Pancreas (tissue), 10 donors: ENCODE results near the gene NUP205. TPM values are rescaled to one million over a fixed set of nuclear protein-coding genes. Genes with fewer than 3 reads are reported as not detected.
"Not testable (repeated sequence)": the region's sequence is repeated elsewhere in the genome, so short reads cannot be mapped to it uniquely, and the experiment has no call there.

Experiments used
- ATAC-seq, 4 donors: fragments of 200-7000 bp; cut with Tn5 transposase; one replicate each; pipeline versions ENCODE4 v1.8.0 to v1.9.1; 2020; ENCODE audit warnings: mild to moderate bottlenecking in 4 of 4, moderate library complexity in 4 of 4
- DNase-seq, 6 donors: peaks; one replicate each; pipeline ENCODE4 v3.0.0-alpha.2; 2020
- FAIRE-seq: peaks from 2 replicates; lab custom pipeline; 2012; peaks lifted over from hg19 to GRCh38; lab: Jason Lieb, UNC
- H3K27ac ChIP-seq, 4 donors: fragments of 200-600 bp; sonication (generic); 1 replicate in 3 of 4; 2 replicates in 1 of 4; pipeline versions ENCODE4 v1.5.0 to v1.8.0; 2020
- H3K27me3 ChIP-seq, 4 donors: fragments of 200-600 bp; one replicate each; pipeline ENCODE4 v1.8.0; 2021
- H3K36me3 ChIP-seq, 3 donors: fragments of 200-600 bp; sonication (generic) in 1 of 3; one replicate each; pipeline versions ENCODE4 v1.5.0 to v1.8.0; 2020 to 2021
- H3K4me1 ChIP-seq, 3 donors: fragments of 200-600 bp; one replicate each; pipeline ENCODE4 v1.8.0; 2021
- H3K4me3 ChIP-seq, 4 donors: fragments of 200-600 bp; sonication (generic) in 2 of 4; one replicate each; pipeline versions ENCODE4 v1.5.0 to v1.8.0; 2020 to 2021
- H3K9me3 ChIP-seq, 4 donors: fragments of 200-600 bp; one replicate each; pipeline ENCODE4 v1.8.0; 2021
- WGBS, 2 donors: extraction: QIAGEN DNeasy Blood & Tissue Kit; methylation state at CpG; one replicate each; pipeline ENCODE4 v1.1.7; 2013; 5-methylcytosine and 5-hydroxymethylcytosine counted together
- intact Hi-C, 3 donors: fragments of 100-400 bp; cut with DNase I; formaldehyde crosslinking; loops; one replicate each; pipeline versions ENCODE4 v1.11.1 to v1.14.2; 2022
- polyA plus RNA-seq, 2 donors: library from polyadenylated mRNA; stranded (reverse); fragments of 200-250 nt; gene quantifications; one replicate each; pipeline ENCODE4 v1.2.3, GENCODE V29; 2013
- total RNA-seq, 6 donors: library from RNA; stranded (reverse); fragmentation: NEBNext Ultra II Directional in 4 of 6; extraction: Animal tissue kit (Norgen Biotek cat#: 25700) in 4 of 6; gene quantifications; one replicate each; pipeline versions ENCODE4 v1.2.1 to v1.2.4, GENCODE V29; 2021 to 2023
- TF ChIP-seq, protein P1 (sequence below), 4 donors: fragments of 200-600 bp; sonication (generic) in 3 of 4; IDR thresholded peaks; one replicate each; pipeline versions ENCODE4 v1.5.0 to v1.8.0; 2021; ENCODE audit warnings: antibody characterized with exemption in 4 of 4
- donor health status: healthy with polysubstance abuse.
- donor health status: DM: no; HTN: no; CAD: no; lungs with moderate emphysema.
- donor health status: DM: no; HTN: no; CAD: no.
- donor health status: control.
- donor health status: control.
- donor health status: Bipolar disorder and iron deficiency.
- donor health status: DM: yes; HTN: yes; CAD: no.
- donor health status: DM: no; HTN: no; CAD: no.
- donor health status: DM: no; HTN: no; CAD: no.
- donor health status: DM: yes; HTN: yes; CAD: no.

Gene NUP205
- total and polyA plus RNA-seq, 8 donors = 8.7 to 23.7 (median 14.5) TPM

DNA sequence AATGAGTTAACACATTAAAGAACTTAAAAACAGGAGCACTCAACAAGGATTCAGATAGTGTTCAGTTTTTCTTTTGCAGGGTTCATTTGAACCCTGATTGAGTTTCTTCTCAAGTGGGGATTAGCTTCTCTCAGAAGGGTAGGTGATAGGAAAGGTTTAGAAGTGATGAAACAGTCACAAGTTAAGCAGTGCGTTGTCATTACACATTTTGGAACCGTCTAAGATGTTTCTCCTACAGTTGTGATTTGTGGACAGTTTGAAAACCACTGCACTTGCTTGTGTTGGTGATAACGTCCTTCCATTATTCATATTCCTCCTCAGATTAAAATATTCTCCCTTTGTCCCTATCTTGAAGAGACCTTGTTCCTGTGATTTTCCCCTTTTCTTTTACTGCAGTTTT is 107.3 kb downstream of the NUP205 start:
- DNase-seq (no peak), ATAC-seq (no peak), FAIRE-seq (no peak)
- TF ChIP-seq, protein P1, sequence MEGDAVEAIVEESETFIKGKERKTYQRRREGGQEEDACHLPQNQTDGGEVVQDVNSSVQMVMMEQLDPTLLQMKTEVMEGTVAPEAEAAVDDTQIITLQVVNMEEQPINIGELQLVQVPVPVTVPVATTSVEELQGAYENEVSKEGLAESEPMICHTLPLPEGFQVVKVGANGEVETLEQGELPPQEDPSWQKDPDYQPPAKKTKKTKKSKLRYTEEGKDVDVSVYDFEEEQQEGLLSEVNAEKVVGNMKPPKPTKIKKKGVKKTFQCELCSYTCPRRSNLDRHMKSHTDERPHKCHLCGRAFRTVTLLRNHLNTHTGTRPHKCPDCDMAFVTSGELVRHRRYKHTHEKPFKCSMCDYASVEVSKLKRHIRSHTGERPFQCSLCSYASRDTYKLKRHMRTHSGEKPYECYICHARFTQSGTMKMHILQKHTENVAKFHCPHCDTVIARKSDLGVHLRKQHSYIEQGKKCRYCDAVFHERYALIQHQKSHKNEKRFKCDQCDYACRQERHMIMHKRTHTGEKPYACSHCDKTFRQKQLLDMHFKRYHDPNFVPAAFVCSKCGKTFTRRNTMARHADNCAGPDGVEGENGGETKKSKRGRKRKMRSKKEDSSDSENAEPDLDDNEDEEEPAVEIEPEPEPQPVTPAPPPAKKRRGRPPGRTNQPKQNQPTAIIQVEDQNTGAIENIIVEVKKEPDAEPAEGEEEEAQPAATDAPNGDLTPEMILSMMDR (IDR thresholded peaks at IDR 0.05) = no peak
- Histone ChIP-seq H3K27ac (no peak overlapping the region), H3K36me3 (no peaks in the 10 kb centered on the region), H3K27me3 (no peaks in the 10 kb centered on the region), H3K9me3 (no peaks in the 10 kb centered on the region), H3K4me1 (peaks cover 0 to 11% (median 4%) of the 10 kb centered on the region in 3 donors), H3K4me3 (no peak overlapping the region)
- intact Hi-C loops = no loop called here
- WGBS, 2 donors = 64 to 75% methylated on average over 3 of the region's 3 CpGs

GRCh38 chr7:135666156-135666555 is 108.4 kb downstream of the NUP205 start:
- H3K27ac ChIP-seq = no peak overlapping the region
- H3K27me3 ChIP-seq = no peaks in the 10 kb centered on the region
- ATAC-seq = no peak
- H3K4me3 ChIP-seq = no peak overlapping the region
- intact Hi-C loops = no loop called here
- DNase-seq = no peak
- no peaks in the 10 kb centered on the region for H3K9me3 ChIP-seq
- TF ChIP-seq, protein P1 (IDR thresholded peaks at IDR 0.05) = no peak
- no peak for FAIRE-seq
- no peaks in the 10 kb centered on the region for H3K36me3 ChIP-seq
- 85 to 93% methylated on average over 11 of the region's 11 CpGs for WGBS, 2 donors
- H3K4me1 ChIP-seq = peaks cover 0 to 11% (median 4%) of the 10 kb centered on the region in 3 donors

DNA sequence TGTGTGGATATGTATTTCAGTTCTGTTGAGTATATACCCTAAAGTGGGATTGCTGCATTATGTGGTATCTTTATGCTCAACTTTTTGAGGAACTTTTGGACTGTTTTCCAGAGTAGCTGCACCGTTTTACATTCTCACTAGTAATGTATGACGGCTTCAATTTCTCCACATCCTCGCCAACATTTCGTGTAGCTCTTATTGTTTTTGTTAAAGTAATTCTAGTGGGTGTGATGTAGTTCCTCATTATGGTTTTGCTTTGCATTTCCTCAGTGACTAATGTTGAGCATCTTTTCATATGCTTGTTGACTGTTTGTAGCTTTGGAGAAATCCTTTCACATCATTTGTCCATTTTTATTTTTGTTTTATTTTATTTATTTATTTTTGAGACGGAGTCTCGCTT is 109.1 kb downstream of the NUP205 start:
- DNase-seq (no peak), FAIRE-seq (no peak), ATAC-seq (no peak)
- H3K27ac ChIP-seq = no peak overlapping the region
- H3K4me1 ChIP-seq = peaks cover 0 to 11% (median 4%) of the 10 kb centered on the region in 3 donors
- H3K9me3 ChIP-seq = no peaks in the 10 kb centered on the region
- no peak overlapping the region for H3K4me3 ChIP-seq
- WGBS, 2 donors = 85 to 89% methylated on average over 6 of the region's 6 CpGs
- no peaks in the 10 kb centered on the region for H3K36me3 ChIP-seq
- TF ChIP-seq, protein P1 (IDR thresholded peaks at IDR 0.05) = no peak
- no peaks in the 10 kb centered on the region for H3K27me3 ChIP-seq
- intact Hi-C loops = no loop called here

DNA sequence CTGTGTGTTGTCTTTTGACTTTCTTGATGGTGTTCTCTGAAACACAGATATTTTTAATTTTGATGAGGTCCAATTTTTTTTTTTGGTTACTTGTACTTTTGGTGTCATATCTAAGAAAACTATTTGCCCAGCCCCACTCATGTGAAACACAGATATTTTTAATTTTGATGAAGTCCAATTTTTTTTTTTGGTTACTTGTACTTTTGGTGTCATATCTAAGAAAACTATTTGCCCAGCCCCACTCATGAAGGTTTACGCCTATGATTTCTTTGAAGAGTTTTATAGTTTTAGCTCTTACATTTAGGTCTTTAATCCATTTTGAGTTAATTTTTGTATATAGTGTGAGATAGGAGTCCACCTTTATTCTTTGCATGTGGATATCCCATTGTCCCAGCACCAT is 109.9 kb downstream of the NUP205 start:
- ATAC-seq, DNase-seq, H3K36me3 ChIP-seq, FAIRE-seq, H3K27ac ChIP-seq, H3K4me3 ChIP-seq, H3K9me3 ChIP-seq, H3K27me3 ChIP-seq, intact Hi-C loops: not testable (repeated sequence)
- H3K4me1 ChIP-seq = peaks cover 0 to 11% (median 9%) of the 10 kb centered on the region in 3 donors
- WGBS, 2 donors = 95 to 100% methylated on average over 1 of the region's 1 CpG

DNA sequence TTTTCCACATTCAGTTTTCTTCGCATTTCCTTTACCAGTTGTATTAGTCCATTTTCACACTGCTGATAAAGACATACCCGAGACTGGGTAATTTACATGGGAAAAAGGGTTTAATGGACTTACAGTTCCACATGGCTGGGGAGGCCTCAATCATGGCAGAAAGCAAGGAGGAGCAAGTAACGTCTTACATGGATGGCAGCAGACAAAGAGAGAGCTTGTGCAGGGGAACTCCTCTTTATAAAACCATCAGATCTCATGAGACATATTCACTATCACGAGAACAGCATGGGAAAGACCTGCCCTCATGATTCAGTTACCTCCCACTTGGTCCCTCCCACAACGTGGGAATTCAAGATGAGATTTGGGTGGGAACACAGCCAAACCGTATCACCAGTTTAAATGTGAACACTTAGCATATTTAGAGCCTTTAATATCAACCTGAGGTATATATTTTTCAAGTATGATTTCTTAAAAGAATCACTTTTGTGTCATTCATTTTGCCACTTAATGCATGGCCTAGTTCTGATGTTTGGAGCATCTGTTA is 111.2 kb downstream of the NUP205 start:
- H3K27me3 ChIP-seq, H3K9me3 ChIP-seq, H3K36me3 ChIP-seq, H3K27ac ChIP-seq, FAIRE-seq, H3K4me3 ChIP-seq, intact Hi-C loops, DNase-seq, ATAC-seq, H3K4me1 ChIP-seq: not testable (repeated sequence)
- WGBS, 2 donors = 64 to 75% methylated on average over 6 of the region's 6 CpGs

GRCh38 chr7:135669774-135670173 is 112.1 kb downstream of the NUP205 start:
- H3K4me1 ChIP-seq = peaks cover 0 to 4% (median 0%) of the 10 kb centered on the region in 3 donors
- no peaks in the 10 kb centered on the region for H3K9me3 ChIP-seq
- TF ChIP-seq, protein P1 (IDR thresholded peaks at IDR 0.05) = no peak
- no peaks in the 10 kb centered on the region for H3K27me3 ChIP-seq
- H3K4me3 ChIP-seq = no peak overlapping the region
- no peaks in the 10 kb centered on the region for H3K36me3 ChIP-seq
- 84 to 100% methylated on average over 1 of the region's 1 CpG for WGBS, 2 donors
- no peak overlapping the region for H3K27ac ChIP-seq
- no peak for ATAC-seq
- FAIRE-seq = no peak
- intact Hi-C loops = no loop called here
- DNase-seq = no peak
